ENCODE data around the gene HOXD10. TPM values are rescaled to one million over a fixed set of nuclear protein-coding genes. Genes with fewer than 3 reads are reported as not detected.

HOXD10 gene
- polyA plus RNA-seq (not detected in 2 replicates), polyA minus RNA-seq (not detected in 2 replicates)

GRCh38 chr2:176115883-176116813 is at the start of gene HOXD10:
Gene HOXD10 (plus strand): TSS chr2:176116778. CDS start chr2:176116834, 56 bp downstream.
- Histone ChIP-seq H3F3A (ENCODE audit: insufficient read depth, low read length, poor library complexity, severe bottlenecking) (no peaks in the 10 kb centered on the region), H4K20me1 (ENCODE audit: insufficient read depth) (no peaks in the 10 kb centered on the region), H3K79me2 (replicated peaks; ENCODE audit: insufficient read depth, low read length) (no peaks in the 10 kb centered on the region), H3K27me3 (ENCODE audit: insufficient read depth, low read depth, low read length) (peaks cover 99% of the 10 kb centered on the region), H3K9me2 (ENCODE audit: insufficient read depth, low read length) (no peaks in the 10 kb centered on the region), H3K9ac (ENCODE audit: low read length) (no peak within 1 kb of the TSS), H2AFZ (ENCODE audit: low read depth, low read length) (no peak within 1 kb of the TSS), H3K4me2 (ENCODE audit: low read length) (no peak within 1 kb of the TSS), H3K27ac (ENCODE audit: low read length) (no peak within 1 kb of the TSS), H3K9me3 (ENCODE audit: low read length) (peaks cover 32% of the 10 kb centered on the region), H3K4me3 (ENCODE audit: low read length) (no peak within 1 kb of the TSS), H3K36me3 (ENCODE audit: insufficient read depth, low read length) (no peaks in the 10 kb centered on the region)
- no peak for TF ChIP-seq MXI1 (conservative IDR thresholded peaks at IDR 0.05; ENCODE audit: poor library complexity, severe bottlenecking)
- no peak for TF ChIP-seq POLR2AphosphoS5 (IDR thresholded peaks at IDR 0.05)
- TF ChIP-seq SMC3 (conservative IDR thresholded peaks at IDR 0.05; ENCODE audit: poor library complexity) = no peak
- no peak for TF ChIP-seq CTCF (IDR thresholded peaks at IDR 0.05; ENCODE audit: poor library complexity, severe bottlenecking)
- no peak for TF ChIP-seq EZH2 (IDR thresholded peaks at IDR 0.05; ENCODE audit: borderline replicate concordance, insufficient read depth, low read length, poor library complexity, severe bottlenecking)
- TF ChIP-seq TAF1 (IDR thresholded peaks at IDR 0.05; ENCODE audit: low read depth) = no peak
- TF ChIP-seq REST (IDR thresholded peaks at IDR 0.05; ENCODE audit: borderline replicate concordance) = no peak
- TF ChIP-seq EP300 (conservative IDR thresholded peaks at IDR 0.05; ENCODE audit: poor library complexity, severe bottlenecking) = no peak
- TF ChIP-seq RAD21 (conservative IDR thresholded peaks at IDR 0.05) = no peak

GRCh38 chr2:176067589-176068418 is 48.8 kb upstream of the HOXD10 start:
- H4K20me1 ChIP-seq (ENCODE audit: insufficient read depth) = no peaks in the 10 kb centered on the region
- no peak overlapping the region for H3K4me3 ChIP-seq (ENCODE audit: low read length)
- no peak overlapping the region for H3K4me2 ChIP-seq (ENCODE audit: low read length)
- H3K79me2 ChIP-seq (replicated peaks; ENCODE audit: insufficient read depth, low read length) = no peaks in the 10 kb centered on the region
- H3K9ac ChIP-seq (ENCODE audit: low read length) = no peak overlapping the region
- H3K9me3 ChIP-seq (ENCODE audit: low read length) = peaks cover 4% of the 10 kb centered on the region
- TF ChIP-seq POLR2AphosphoS5 (IDR thresholded peaks at IDR 0.05) (no peak), EZH2 (IDR thresholded peaks at IDR 0.05; ENCODE audit: borderline replicate concordance, insufficient read depth, low read length, poor library complexity, severe bottlenecking) (peak; percentile 47)
- H2AFZ ChIP-seq (ENCODE audit: low read depth, low read length) = no peak overlapping the region
- H3K9me2 ChIP-seq (ENCODE audit: insufficient read depth, low read length) = no peaks in the 10 kb centered on the region
- H3K27me3 ChIP-seq (ENCODE audit: insufficient read depth, low read depth, low read length) = peaks cover 100% of the 10 kb centered on the region
- no peaks in the 10 kb centered on the region for H3K36me3 ChIP-seq (ENCODE audit: insufficient read depth, low read length)
- H3K27ac ChIP-seq (ENCODE audit: low read length) = no peak overlapping the region
- no peaks in the 10 kb centered on the region for H3F3A ChIP-seq (ENCODE audit: insufficient read depth, low read length, poor library complexity, severe bottlenecking)
